ENCODE data around the gene GRK5.

GRK5 gene

GRCh38 chr10:119495021-119495505 lies 287.7 kb downstream of the GRK5 start:
- in situ Hi-C loops (cut with MboI; ENCODE audit: low sequenced_read_pairs), result no loop called here

- in situ Hi-C loops (cut with MboI; ENCODE audit: low sequenced_read_pairs), result no loop called here
Measured at GRCh38 chr10:119495545-119495944, 288.2 kb downstream of the GRK5 start.

- in situ Hi-C loops (cut with MboI; ENCODE audit: low sequenced_read_pairs), result no loop called here
Measured at GRCh38 chr10:119496273-119496672, 288.9 kb downstream of the GRK5 start.

- in situ Hi-C loops (cut with MboI; ENCODE audit: low sequenced_read_pairs), result no loop called here
Measured at GRCh38 chr10:119497243-119497642, 289.9 kb downstream of the GRK5 start.

GRCh38 chr10:119498889-119499676 lies 291.7 kb downstream of the GRK5 start:
- in situ Hi-C loops (cut with MboI; ENCODE audit: low sequenced_read_pairs), result no loop called here

- in situ Hi-C loops (cut with MboI; ENCODE audit: low sequenced_read_pairs), result no loop called here
Measured at GRCh38 chr10:119499677-119500002, 292.3 kb downstream of the GRK5 start.

- in situ Hi-C loops (cut with MboI; ENCODE audit: low sequenced_read_pairs), result no loop called here
Measured at GRCh38 chr10:119500123-119500795, 292.9 kb downstream of the GRK5 start.

- in situ Hi-C loops (cut with MboI; ENCODE audit: low sequenced_read_pairs), result no loop called here
Measured at GRCh38 chr10:119500821-119501220, 293.4 kb downstream of the GRK5 start.

- in situ Hi-C loops (cut with MboI; ENCODE audit: low sequenced_read_pairs), result no loop called here
Measured at GRCh38 chr10:119501690-119502089, 294.3 kb downstream of the GRK5 start.

- in situ Hi-C loops (cut with MboI; ENCODE audit: low sequenced_read_pairs), result no loop called here
Measured at GRCh38 chr10:119502209-119502608, 294.8 kb downstream of the GRK5 start.

- in situ Hi-C loops (cut with MboI; ENCODE audit: low sequenced_read_pairs), result no loop called here
Measured at GRCh38 chr10:119502618-119503155, 295.3 kb downstream of the GRK5 start.

- in situ Hi-C loops (cut with MboI; ENCODE audit: low sequenced_read_pairs), result no loop called here
Measured at GRCh38 chr10:119503821-119504220, 296.4 kb downstream of the GRK5 start.

- in situ Hi-C loops (cut with MboI; ENCODE audit: low sequenced_read_pairs), result no loop called here
Measured at GRCh38 chr10:119504651-119505050, 297.3 kb downstream of the GRK5 start.

GRCh38 chr10:119505131-119505551 lies 297.8 kb downstream of the GRK5 start:
- in situ Hi-C loops (cut with MboI; ENCODE audit: low sequenced_read_pairs), result no loop called here

All from HL-60/S4 (cell line).